H9 (cell line): ENCODE results near the gene TMF1. TPM values are rescaled to one million over a fixed set of nuclear protein-coding genes. Genes with fewer than 3 reads are reported as not detected.

Source experiments
- DNase-seq: peaks from one replicate; pipeline ENCODE4 v3.0.0-alpha.2; 2017
- H2AFZ ChIP-seq: one replicate; pipeline ENCODE4 v1.6.1; 2013; ENCODE audit warnings: mild to moderate bottlenecking, low read length, control low read depth, moderate library complexity
- H2AK5ac ChIP-seq: 2 replicates; pipeline ENCODE4 v1.6.1; 2013; ENCODE audit warnings: low read length, control low read depth, mixed read lengths; ENCODE audit not compliant: insufficient read length
- H2BK120ac ChIP-seq: one replicate; pipeline ENCODE4 v1.6.1; 2013; ENCODE audit warnings: low read depth, mild to moderate bottlenecking, low read length, control low read depth, inconsistent platforms; ENCODE audit not compliant: poor library complexity, severe bottlenecking
- H2BK12ac ChIP-seq: 2 replicates; pipeline ENCODE4 v1.6.1; 2013; ENCODE audit warnings: low read length, control low read depth, mixed read lengths, low read depth; ENCODE audit not compliant: insufficient read length
- H2BK15ac ChIP-seq: 2 replicates; pipeline ENCODE4 v1.6.1; 2013; ENCODE audit warnings: low read depth, low read length, control low read depth
- H2BK20ac ChIP-seq: one replicate; pipeline ENCODE4 v1.6.1; 2013; ENCODE audit warnings: low read depth, mild to moderate bottlenecking, low read length, control low read depth, inconsistent platforms; ENCODE audit not compliant: poor library complexity, severe bottlenecking
- H2BK5ac ChIP-seq: 2 replicates; pipeline ENCODE4 v1.6.1; 2013; ENCODE audit warnings: low read length, control low read depth, mixed read lengths; ENCODE audit not compliant: insufficient read length
- H3K14ac ChIP-seq: 2 replicates; pipeline ENCODE4 v1.6.1; 2013; ENCODE audit warnings: low read length, control low read depth; ENCODE audit not compliant: insufficient read depth
- H3K18ac ChIP-seq: 2 replicates; pipeline ENCODE4 v1.6.1; 2013; ENCODE audit warnings: low read depth, mild to moderate bottlenecking, mixed read lengths, low read length, control low read depth; ENCODE audit not compliant: insufficient read length
- H3K23ac ChIP-seq: 2 replicates; pipeline ENCODE4 v1.6.1; 2013; ENCODE audit warnings: low read length, control low read depth, mixed read lengths, low read depth; ENCODE audit not compliant: insufficient read length
- H3K23me2 ChIP-seq: 2 replicates; pipeline ENCODE4 v1.6.1; 2013; ENCODE audit warnings: low read depth, mild to moderate bottlenecking, mixed read lengths, low read length, control low read depth; ENCODE audit not compliant: insufficient read length, poor library complexity, severe bottlenecking
- H3K27ac ChIP-seq: 2 replicates; pipeline ENCODE4 v1.5.1; 2013; ENCODE audit warnings: low read length, control low read depth, mixed read lengths, low read depth; ENCODE audit not compliant: insufficient read length
- H3K27me3 ChIP-seq: 2 replicates; pipeline ENCODE4 v1.6.1; 2013; ENCODE audit warnings: low read length, control low read depth, inconsistent platforms; ENCODE audit not compliant: insufficient read depth
- H3K4ac ChIP-seq: 2 replicates; pipeline ENCODE4 v1.6.1; 2013; ENCODE audit warnings: low read depth, mild to moderate bottlenecking, control low read depth, inconsistent platforms, low read length, moderate library complexity
- H3K4me1 ChIP-seq: 2 replicates; pipeline ENCODE4 v1.6.1; 2013; ENCODE audit warnings: low read length, control low read depth, inconsistent platforms; ENCODE audit not compliant: insufficient read depth
- H3K4me2 ChIP-seq: 2 replicates; pipeline ENCODE4 v1.6.1; 2013; ENCODE audit warnings: low read length, control low read depth, mixed read lengths; ENCODE audit not compliant: insufficient read length, insufficient read depth
- H3K56ac ChIP-seq: 2 replicates; pipeline ENCODE4 v1.6.1; 2013; ENCODE audit warnings: low read depth, mild to moderate bottlenecking, mixed read lengths, low read length, control low read depth; ENCODE audit not compliant: insufficient read length
- H3K79me1 ChIP-seq: 2 replicates; pipeline ENCODE4 v1.6.1; 2013; ENCODE audit warnings: low read depth, mild to moderate bottlenecking, moderate library complexity, low read length, control low read depth, inconsistent platforms; ENCODE audit not compliant: insufficient read depth, poor library complexity, severe bottlenecking
- H3K79me2 ChIP-seq: 2 replicates; pipeline ENCODE4 v1.6.1; 2013; ENCODE audit warnings: low read length, control low read depth, inconsistent platforms; ENCODE audit not compliant: insufficient read depth
- H3K9ac ChIP-seq: 2 replicates; pipeline ENCODE4 v1.6.1; 2013; ENCODE audit warnings: low read length, control low read depth, mixed read lengths; ENCODE audit not compliant: insufficient read length; ENCODE audit errors: extremely low read depth
- H3K9me3 ChIP-seq: one replicate; pipeline ENCODE4 v1.6.1; 2013; ENCODE audit warnings: low read depth, low read length, inconsistent platforms; ENCODE audit not compliant: control insufficient read depth
- H3T11ph ChIP-seq: one replicate; pipeline ENCODE4 v1.6.1; 2013; ENCODE audit warnings: mild to moderate bottlenecking, low read length, control low read depth, inconsistent platforms
- H4K20me1 ChIP-seq: one replicate; pipeline ENCODE4 v1.6.1; 2013; ENCODE audit not compliant: control insufficient read depth, insufficient read length, insufficient read depth
- H4K5ac ChIP-seq: 2 replicates; pipeline ENCODE4 v1.6.1; 2013; ENCODE audit warnings: low read depth, mild to moderate bottlenecking, mixed read lengths, low read length, control low read depth; ENCODE audit not compliant: insufficient read length
- H4K8ac ChIP-seq: replicated peaks from 2 replicates; pipeline ENCODE4 v1.6.1; 2013; ENCODE audit warnings: low read length, control low read depth, mixed read lengths, low read depth; ENCODE audit not compliant: insufficient read length
- H4K91ac ChIP-seq: 2 replicates; pipeline ENCODE4 v1.6.1; 2013; ENCODE audit warnings: low read depth, mild to moderate bottlenecking, moderate library complexity, mixed read lengths, low read length, control low read depth; ENCODE audit not compliant: insufficient read length
- H3K27ac Mint-ChIP-seq, 3 experiments: 2 replicates in 2 of 3; 3 replicates in 1 of 3; pipeline ENCODE4 v1.8.0; 2020 to 2021; ENCODE audit warnings: mixed read lengths in 3 of 3, mild to moderate bottlenecking in 1 of 3, moderate library complexity in 1 of 3
- H3K27me3 Mint-ChIP-seq: 2 replicates; pipeline ENCODE4 v1.8.0; 2021; ENCODE audit warnings: low read depth, mild to moderate bottlenecking, moderate library complexity, mixed read lengths
- H3K36me3 Mint-ChIP-seq, 3 experiments: 2 replicates in 2 of 3; 3 replicates in 1 of 3; pipeline ENCODE4 v1.8.0; 2020 to 2021; ENCODE audit warnings: low read depth in 3 of 3, mixed read lengths in 3 of 3; ENCODE audit not compliant: insufficient read depth in 1 of 3
- H3K4me1 Mint-ChIP-seq, 2 experiments: 2 replicates each; pipeline ENCODE4 v1.8.0; 2020; ENCODE audit warnings: mixed read lengths in 2 of 2
- H3K4me3 Mint-ChIP-seq, 2 experiments: 2 replicates in 1 of 2; 3 replicates in 1 of 2; pipeline ENCODE4 v1.8.0; 2020 to 2021; ENCODE audit warnings: mild to moderate bottlenecking in 2 of 2, mixed read lengths in 2 of 2, moderate library complexity in 1 of 2
- H3K9me3 Mint-ChIP-seq, 2 experiments: 2 replicates in 1 of 2; 3 replicates in 1 of 2; pipeline ENCODE4 v1.8.0; 2020; ENCODE audit warnings: mild to moderate bottlenecking in 2 of 2, mixed read lengths in 2 of 2, moderate library complexity in 1 of 2
- WGBS: extraction: QIAGEN DNeasy Blood & Tissue Kit; methylation state at CpG from one replicate; pipeline ENCODE4 v1.1.7; 2013; ENCODE audit warnings: missing lambda C conversion rate, low lambda C conversion rate, mixed read lengths; ENCODE audit not compliant: insufficient read length; ENCODE audit errors: extremely low coverage; 5-methylcytosine and 5-hydroxymethylcytosine counted together
- total RNA-seq: library from RNA; stranded (reverse); gene quantifications from 2 replicates; pipeline ENCODE4 v1.2.1, GENCODE V29; 2021
- TF ChIP-seq, protein P1 (sequence below): fragments of 200-600 bp; sonication (generic); conservative IDR thresholded peaks from 3 replicates; pipeline ENCODE4 v1.8.0; 2021; ENCODE audit warnings: antibody characterized with exemption, mild to moderate bottlenecking

TMF1 gene
- total RNA-seq, 1 experiment from 2014 or later: 21.9 TPM

DNA sequence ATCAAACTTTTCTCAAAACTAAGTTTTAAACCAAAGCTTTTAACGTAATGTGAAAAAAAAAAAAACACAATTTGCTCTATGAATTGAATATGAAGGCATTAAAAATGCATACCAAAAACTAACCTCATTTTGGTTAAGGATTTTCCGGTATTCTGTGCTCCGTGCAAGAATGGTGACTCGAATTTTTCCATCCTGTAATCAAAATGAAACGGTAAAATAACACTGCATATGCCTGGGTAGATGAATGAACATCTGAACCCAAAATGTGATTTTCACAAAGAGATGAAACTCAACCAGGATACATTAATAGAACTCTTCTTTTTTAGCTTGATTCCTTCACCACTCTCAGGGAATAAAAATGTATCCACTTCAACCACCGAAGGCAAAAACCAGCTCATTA is 64.8 kb downstream of the TMF1 start:
- no peak overlapping the region for H3T11ph ChIP-seq
- H2AK5ac ChIP-seq: no peak overlapping the region
- Mint-ChIP-seq H3K36me3 (peaks cover 22 to 66% (median 31%) of the 10 kb centered on the region in 3 experiments), H3K27ac (peak overlapping the region in 2 of 3 experiments; percentile 16 to 62; a peak in 2 of 7 replicates), H3K4me3 (no peak overlapping the region), H3K27me3 (no peaks in the 10 kb centered on the region), H3K9me3 (no peaks in the 10 kb centered on the region; a peak in 1 of 5 replicates), H3K4me1 (no peaks in the 10 kb centered on the region)
- H4K5ac ChIP-seq: no peak overlapping the region
- no peak overlapping the region for H3K23ac ChIP-seq
- no peak overlapping the region for H3K14ac ChIP-seq
- H3K4me1 ChIP-seq: no peaks in the 10 kb centered on the region
- H2AFZ ChIP-seq: no peak overlapping the region
- H4K20me1 ChIP-seq: no peaks in the 10 kb centered on the region
- no peaks in the 10 kb centered on the region for H3K9me3 ChIP-seq
- no peak for DNase-seq
- no peak overlapping the region for H3K4me2 ChIP-seq
- no peak overlapping the region for H2BK20ac ChIP-seq
- no peak overlapping the region for H3K27ac ChIP-seq
- H2BK5ac ChIP-seq: no peak overlapping the region
- no CpG with 5 or more reads among the region's 6 CpGs for WGBS
- H3K56ac ChIP-seq: no peak overlapping the region
- H4K8ac ChIP-seq: no peak overlapping the region
- H3K23me2 ChIP-seq: no peaks in the 10 kb centered on the region
- no peaks in the 10 kb centered on the region for H3K79me2 ChIP-seq
- H2BK120ac ChIP-seq: no peak overlapping the region
- no peak overlapping the region for H2BK15ac ChIP-seq
- no peaks in the 10 kb centered on the region for H3K79me1 ChIP-seq
- H2BK12ac ChIP-seq: no peak overlapping the region
- TF ChIP-seq, protein P1, sequence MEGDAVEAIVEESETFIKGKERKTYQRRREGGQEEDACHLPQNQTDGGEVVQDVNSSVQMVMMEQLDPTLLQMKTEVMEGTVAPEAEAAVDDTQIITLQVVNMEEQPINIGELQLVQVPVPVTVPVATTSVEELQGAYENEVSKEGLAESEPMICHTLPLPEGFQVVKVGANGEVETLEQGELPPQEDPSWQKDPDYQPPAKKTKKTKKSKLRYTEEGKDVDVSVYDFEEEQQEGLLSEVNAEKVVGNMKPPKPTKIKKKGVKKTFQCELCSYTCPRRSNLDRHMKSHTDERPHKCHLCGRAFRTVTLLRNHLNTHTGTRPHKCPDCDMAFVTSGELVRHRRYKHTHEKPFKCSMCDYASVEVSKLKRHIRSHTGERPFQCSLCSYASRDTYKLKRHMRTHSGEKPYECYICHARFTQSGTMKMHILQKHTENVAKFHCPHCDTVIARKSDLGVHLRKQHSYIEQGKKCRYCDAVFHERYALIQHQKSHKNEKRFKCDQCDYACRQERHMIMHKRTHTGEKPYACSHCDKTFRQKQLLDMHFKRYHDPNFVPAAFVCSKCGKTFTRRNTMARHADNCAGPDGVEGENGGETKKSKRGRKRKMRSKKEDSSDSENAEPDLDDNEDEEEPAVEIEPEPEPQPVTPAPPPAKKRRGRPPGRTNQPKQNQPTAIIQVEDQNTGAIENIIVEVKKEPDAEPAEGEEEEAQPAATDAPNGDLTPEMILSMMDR: no peak
- no peaks in the 10 kb centered on the region for H3K27me3 ChIP-seq
- no peak overlapping the region for H3K9ac ChIP-seq
- H3K18ac ChIP-seq: no peak overlapping the region
- no peak overlapping the region for H3K4ac ChIP-seq
- no peak overlapping the region for H4K91ac ChIP-seq
